Astrocyte (in vitro differentiated cells and primary cell): Measurements from ENCODE around the gene PTPN12. TPM values are rescaled to one million over a fixed set of nuclear protein-coding genes. Genes with fewer than 3 reads are reported as not detected.
A peak's percentile ranks its signal among the peaks of the same experiment; 100 is the strongest.

ENCODE experiments used
- DNase-seq: peaks from one replicate; pipeline ENCODE4 v3.0.0-alpha.2; 2010; ENCODE audit warnings: low read depth
- FAIRE-seq: peaks from 2 replicates; lab custom pipeline; 2011; peaks lifted over from hg19 to GRCh38; lab: Jason Lieb, UNC
- H2AFZ ChIP-seq: 2 replicates; pipeline ENCODE4 v1.6.0; 2012; ENCODE audit warnings: low read depth, low read length, inconsistent platforms
- H3K27ac ChIP-seq: 2 replicates; pipeline ENCODE4 v1.5.1; 2011; ENCODE audit warnings: low read depth, low read length, inconsistent platforms
- H3K27me3 ChIP-seq: 2 replicates; pipeline ENCODE4 v1.6.0; 2011; ENCODE audit warnings: low read length, inconsistent platforms; ENCODE audit not compliant: insufficient read depth
- H3K36me3 ChIP-seq: 2 replicates; pipeline ENCODE4 v1.5.1; 2011; ENCODE audit warnings: low read length, inconsistent platforms; ENCODE audit not compliant: insufficient read depth
- H3K4me1 ChIP-seq: 2 replicates; pipeline ENCODE4 v1.5.1; 2011; ENCODE audit warnings: low read length, inconsistent platforms; ENCODE audit not compliant: insufficient read depth
- H3K4me2 ChIP-seq: 2 replicates; pipeline ENCODE4 v1.6.0; 2012; ENCODE audit warnings: low read length, inconsistent platforms
- H3K4me3 ChIP-seq: 2 replicates; pipeline ENCODE4 v1.5.1; 2011; ENCODE audit warnings: low read depth, mild to moderate bottlenecking, low read length, inconsistent platforms; ENCODE audit not compliant: insufficient read depth
- H3K79me2 ChIP-seq: 2 replicates; pipeline ENCODE4 v1.6.0; 2012; ENCODE audit warnings: mild to moderate bottlenecking, low read length, inconsistent platforms; ENCODE audit not compliant: insufficient read depth
- H3K9ac ChIP-seq: 2 replicates; pipeline ENCODE4 v1.6.0; 2012; ENCODE audit warnings: mild to moderate bottlenecking, low read length, inconsistent platforms
- H3K9me3 ChIP-seq: 2 replicates; pipeline ENCODE4 v1.5.1; 2012; ENCODE audit warnings: low read depth, mild to moderate bottlenecking, low read length, inconsistent platforms; ENCODE audit not compliant: insufficient read depth
- H4K20me1 ChIP-seq: 2 replicates; pipeline ENCODE4 v1.6.0; 2012; ENCODE audit warnings: low read length, inconsistent platforms; ENCODE audit not compliant: insufficient read depth
- H3K27ac Mint-ChIP-seq: one replicate; pipeline ENCODE4 v1.8.0; 2021; ENCODE audit warnings: mild to moderate bottlenecking, mixed read lengths; ENCODE audit not compliant: unreplicated experiment
- H3K27me3 Mint-ChIP-seq: one replicate; pipeline ENCODE4 v1.8.0; 2021; ENCODE audit warnings: low read depth, mixed read lengths; ENCODE audit not compliant: unreplicated experiment
- H3K36me3 Mint-ChIP-seq: one replicate; pipeline ENCODE4 v1.8.0; 2021; ENCODE audit warnings: low read depth, mixed read lengths; ENCODE audit not compliant: unreplicated experiment
- H3K4me1 Mint-ChIP-seq: one replicate; pipeline ENCODE4 v1.8.0; 2021; ENCODE audit warnings: low read depth, mixed read lengths; ENCODE audit not compliant: unreplicated experiment
- H3K4me3 Mint-ChIP-seq: one replicate; pipeline ENCODE4 v1.8.0; 2021; ENCODE audit warnings: mild to moderate bottlenecking, moderate library complexity, mixed read lengths; ENCODE audit not compliant: unreplicated experiment
- H3K9me3 Mint-ChIP-seq: one replicate; pipeline ENCODE4 v1.8.0; 2021; ENCODE audit warnings: mild to moderate bottlenecking, mixed read lengths; ENCODE audit not compliant: unreplicated experiment
- CTCF ChIP-seq: IDR thresholded peaks from 2 replicates; pipeline ENCODE4 v1.5.1; 2011; ENCODE audit warnings: low read depth, mild to moderate bottlenecking, inconsistent platforms, low read length, moderate library complexity; ENCODE audit not compliant: insufficient read depth
- EZH2 ChIP-seq: IDR thresholded peaks from 2 replicates; pipeline ENCODE4 v1.6.1; 2012; ENCODE audit warnings: mild to moderate bottlenecking, low read length, inconsistent platforms; ENCODE audit not compliant: insufficient read depth
- total RNA-seq: library from RNA; stranded (reverse); gene quantifications from 2 replicates; pipeline ENCODE4 v1.2.1, GENCODE V29; 2021

PTPN12 gene
- total RNA-seq, 1 donor from 2014 or later, result 111 TPM

- H3K4me1 ChIP-seq, result no peaks in the 10 kb centered on the region
- peaks cover 3% of the 10 kb centered on the region for H4K20me1 ChIP-seq
- H3K36me3 Mint-ChIP-seq, result peaks cover 7% of the 10 kb centered on the region
- no peaks in the 10 kb centered on the region for H3K9me3 Mint-ChIP-seq
- no peak for DNase-seq
- H3K4me3 Mint-ChIP-seq, result no peak overlapping the region
- H3K27ac ChIP-seq, result no peak overlapping the region
- no peaks in the 10 kb centered on the region for H3K27me3 Mint-ChIP-seq
- FAIRE-seq, result no peak
- no peak overlapping the region for H2AFZ ChIP-seq
- H3K36me3 ChIP-seq, result peaks cover 23% of the 10 kb centered on the region
- no peak overlapping the region for H3K9ac ChIP-seq
- no peak overlapping the region for H3K27ac Mint-ChIP-seq
- H3K4me1 Mint-ChIP-seq, result peaks cover under 1% of the 10 kb centered on the region
- H3K79me2 ChIP-seq, result no peaks in the 10 kb centered on the region
- H3K9me3 ChIP-seq, result no peaks in the 10 kb centered on the region
- H3K27me3 ChIP-seq, result no peaks in the 10 kb centered on the region
- H3K4me3 ChIP-seq, result no peak overlapping the region
- no peak overlapping the region for H3K4me2 ChIP-seq
- TF ChIP-seq EZH2, result no peak
- peak; percentile 35 for TF ChIP-seq CTCF
These were observed 120.5 kb downstream of the PTPN12 start for GRCh38 chr7:77657427-77658224.

- no peak overlapping the region for H3K9ac ChIP-seq
- H3K27me3 ChIP-seq, result no peaks in the 10 kb centered on the region
- Mint-ChIP-seq H3K36me3 (peaks cover 7% of the 10 kb centered on the region), H3K4me1 (peaks cover 4% of the 10 kb centered on the region), H3K4me3 (no peak overlapping the region), H3K27ac (no peak overlapping the region), H3K9me3 (no peaks in the 10 kb centered on the region), H3K27me3 (no peaks in the 10 kb centered on the region)
- no peaks in the 10 kb centered on the region for H3K4me1 ChIP-seq
- TF ChIP-seq EZH2 (no peak), CTCF (no peak)
- H3K27ac ChIP-seq, result no peak overlapping the region
- no peak overlapping the region for H3K4me3 ChIP-seq
- no peaks in the 10 kb centered on the region for H3K9me3 ChIP-seq
- no peak for DNase-seq
- peaks cover 3% of the 10 kb centered on the region for H4K20me1 ChIP-seq
- FAIRE-seq, result no peak
- no peak overlapping the region for H2AFZ ChIP-seq
- no peaks in the 10 kb centered on the region for H3K79me2 ChIP-seq
- peaks cover 17% of the 10 kb centered on the region for H3K36me3 ChIP-seq
- H3K4me2 ChIP-seq, result no peak overlapping the region
These were observed 121.8 kb downstream of the PTPN12 start for GRCh38 chr7:77658928-77659327.

GRCh38 chr7:77661816-77662215, 124.7 kb downstream of the PTPN12 start:
- H3K36me3 ChIP-seq, result peaks cover 12% of the 10 kb centered on the region
- no peak for DNase-seq
- H3K4me1 Mint-ChIP-seq, result peaks cover 13% of the 10 kb centered on the region
- peaks cover 8% of the 10 kb centered on the region for H3K36me3 Mint-ChIP-seq
- H2AFZ ChIP-seq, result no peak overlapping the region
- no peaks in the 10 kb centered on the region for H4K20me1 ChIP-seq
- no peak for TF ChIP-seq EZH2
- TF ChIP-seq CTCF, result no peak
- H3K9me3 ChIP-seq, result no peaks in the 10 kb centered on the region
- no peak overlapping the region for H3K9ac ChIP-seq
- H3K4me3 ChIP-seq, result no peak overlapping the region
- no peaks in the 10 kb centered on the region for H3K27me3 Mint-ChIP-seq
- H3K27me3 ChIP-seq, result no peaks in the 10 kb centered on the region
- H3K4me1 ChIP-seq, result no peaks in the 10 kb centered on the region
- H3K9me3 Mint-ChIP-seq, result no peaks in the 10 kb centered on the region
- FAIRE-seq, result no peak
- no peak overlapping the region for H3K27ac Mint-ChIP-seq
- H3K79me2 ChIP-seq, result no peaks in the 10 kb centered on the region
- H3K4me3 Mint-ChIP-seq, result no peak overlapping the region
- no peak overlapping the region for H3K4me2 ChIP-seq
- H3K27ac ChIP-seq, result no peak overlapping the region
